Osteocyte (in vitro differentiated cells): ENCODE measurements around the gene IFI16. TPM values are rescaled to one million over a fixed set of nuclear protein-coding genes. Genes with fewer than 3 reads are reported as not detected.

Experiments used
- DNase-seq: peaks from one replicate; pipeline ENCODE4 v3.0.0; 2021; ENCODE audit warnings: mixed read lengths; ENCODE audit not compliant: unreplicated experiment; ENCODE audit errors: extremely low spot score
- H3K27ac Mint-ChIP-seq: one replicate; pipeline ENCODE4 v1.8.0; 2021; ENCODE audit warnings: mild to moderate bottlenecking, mixed read lengths; ENCODE audit not compliant: unreplicated experiment
- H3K27me3 Mint-ChIP-seq: one replicate; pipeline ENCODE4 v1.8.0; 2021; ENCODE audit warnings: mixed read lengths; ENCODE audit not compliant: unreplicated experiment
- H3K36me3 Mint-ChIP-seq: one replicate; pipeline ENCODE4 v1.8.0; 2021; ENCODE audit warnings: mixed read lengths; ENCODE audit not compliant: unreplicated experiment
- H3K4me1 Mint-ChIP-seq: one replicate; pipeline ENCODE4 v1.8.0; 2021; ENCODE audit warnings: mixed read lengths; ENCODE audit not compliant: unreplicated experiment
- H3K4me3 Mint-ChIP-seq: one replicate; pipeline ENCODE4 v1.8.0; 2021; ENCODE audit warnings: mild to moderate bottlenecking, moderate library complexity, mixed read lengths; ENCODE audit not compliant: unreplicated experiment
- H3K9me3 Mint-ChIP-seq: one replicate; pipeline ENCODE4 v1.8.0; 2021; ENCODE audit warnings: mixed read lengths; ENCODE audit not compliant: unreplicated experiment
- total RNA-seq: library from RNA; stranded (reverse); gene quantifications from 2 replicates; pipeline ENCODE4 v1.2.1, GENCODE V29; 2021
- TF ChIP-seq, protein P1 (sequence below): fragments of 200-600 bp; sonication (generic); IDR thresholded peaks from 2 replicates; pipeline ENCODE4 v1.5.0; 2021; ENCODE audit warnings: antibody characterized with exemption, mild to moderate bottlenecking, moderate library complexity

Gene IFI16
- total RNA-seq, 1 donor from 2014 or later, result 62.4 TPM

DNA sequence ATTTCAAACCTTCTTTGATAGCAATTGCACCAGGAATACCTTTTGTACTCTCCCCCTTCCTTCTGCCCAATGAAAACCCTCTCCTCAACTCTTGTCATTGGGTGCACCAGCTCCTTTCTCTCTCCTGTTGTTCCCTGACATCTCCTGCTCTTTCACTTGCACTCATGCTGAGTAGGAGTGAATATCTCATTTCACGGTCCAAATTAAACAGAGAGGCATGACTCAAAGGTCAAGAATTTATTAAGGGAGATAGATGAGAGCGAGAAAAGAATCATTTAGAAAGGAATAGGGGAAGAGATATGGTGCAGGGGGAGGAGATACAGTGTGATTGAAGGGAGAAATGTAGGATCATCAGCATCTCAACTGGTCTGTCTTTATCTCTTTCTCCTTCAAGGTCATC is 44.7 kb downstream of the IFI16 start:
- peaks cover 56% of the 10 kb centered on the region for H3K36me3 Mint-ChIP-seq

DNA sequence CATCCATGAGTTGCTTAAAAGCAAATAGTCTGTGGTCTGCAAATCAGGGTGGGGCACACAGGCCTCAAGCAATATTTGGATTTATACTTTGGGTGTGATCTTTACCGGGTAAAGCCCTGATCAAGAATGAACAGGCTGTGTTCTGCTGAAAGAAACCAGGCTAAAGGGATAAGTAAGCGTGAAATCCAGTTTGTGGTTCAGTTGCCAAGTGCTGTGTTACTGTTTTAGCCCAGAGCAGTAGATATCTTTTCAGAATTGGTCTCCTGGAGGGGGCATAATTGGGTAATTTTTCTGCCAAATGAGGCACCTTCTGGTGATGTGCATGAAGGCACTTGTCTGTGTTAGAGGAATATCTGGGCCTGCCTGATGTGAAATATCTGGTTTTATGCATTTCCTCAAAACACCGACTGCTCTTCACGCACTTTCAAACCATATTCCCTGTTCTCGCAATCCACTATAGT is 45.5 kb downstream of the IFI16 start:
- no peak for DNase-seq
- Mint-ChIP-seq H3K4me1 (peaks cover 13% of the 10 kb centered on the region), H3K9me3 (no peaks in the 10 kb centered on the region), H3K36me3 (peaks cover 50% of the 10 kb centered on the region), H3K27me3 (no peaks in the 10 kb centered on the region), H3K27ac (no peak overlapping the region), H3K4me3 (no peak overlapping the region)
- TF ChIP-seq, protein P1, sequence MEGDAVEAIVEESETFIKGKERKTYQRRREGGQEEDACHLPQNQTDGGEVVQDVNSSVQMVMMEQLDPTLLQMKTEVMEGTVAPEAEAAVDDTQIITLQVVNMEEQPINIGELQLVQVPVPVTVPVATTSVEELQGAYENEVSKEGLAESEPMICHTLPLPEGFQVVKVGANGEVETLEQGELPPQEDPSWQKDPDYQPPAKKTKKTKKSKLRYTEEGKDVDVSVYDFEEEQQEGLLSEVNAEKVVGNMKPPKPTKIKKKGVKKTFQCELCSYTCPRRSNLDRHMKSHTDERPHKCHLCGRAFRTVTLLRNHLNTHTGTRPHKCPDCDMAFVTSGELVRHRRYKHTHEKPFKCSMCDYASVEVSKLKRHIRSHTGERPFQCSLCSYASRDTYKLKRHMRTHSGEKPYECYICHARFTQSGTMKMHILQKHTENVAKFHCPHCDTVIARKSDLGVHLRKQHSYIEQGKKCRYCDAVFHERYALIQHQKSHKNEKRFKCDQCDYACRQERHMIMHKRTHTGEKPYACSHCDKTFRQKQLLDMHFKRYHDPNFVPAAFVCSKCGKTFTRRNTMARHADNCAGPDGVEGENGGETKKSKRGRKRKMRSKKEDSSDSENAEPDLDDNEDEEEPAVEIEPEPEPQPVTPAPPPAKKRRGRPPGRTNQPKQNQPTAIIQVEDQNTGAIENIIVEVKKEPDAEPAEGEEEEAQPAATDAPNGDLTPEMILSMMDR, result no peak

More for the DNA sequence above, 44.7 kb downstream of the IFI16 start:
- TF ChIP-seq, protein P1, result no peak
- H3K4me1 Mint-ChIP-seq, result peaks cover 13% of the 10 kb centered on the region
- DNase-seq, result no peak
- no peak overlapping the region for H3K4me3 Mint-ChIP-seq
- no peak overlapping the region for H3K27ac Mint-ChIP-seq
- H3K27me3 Mint-ChIP-seq, result no peaks in the 10 kb centered on the region
- H3K9me3 Mint-ChIP-seq, result no peaks in the 10 kb centered on the region

DNA sequence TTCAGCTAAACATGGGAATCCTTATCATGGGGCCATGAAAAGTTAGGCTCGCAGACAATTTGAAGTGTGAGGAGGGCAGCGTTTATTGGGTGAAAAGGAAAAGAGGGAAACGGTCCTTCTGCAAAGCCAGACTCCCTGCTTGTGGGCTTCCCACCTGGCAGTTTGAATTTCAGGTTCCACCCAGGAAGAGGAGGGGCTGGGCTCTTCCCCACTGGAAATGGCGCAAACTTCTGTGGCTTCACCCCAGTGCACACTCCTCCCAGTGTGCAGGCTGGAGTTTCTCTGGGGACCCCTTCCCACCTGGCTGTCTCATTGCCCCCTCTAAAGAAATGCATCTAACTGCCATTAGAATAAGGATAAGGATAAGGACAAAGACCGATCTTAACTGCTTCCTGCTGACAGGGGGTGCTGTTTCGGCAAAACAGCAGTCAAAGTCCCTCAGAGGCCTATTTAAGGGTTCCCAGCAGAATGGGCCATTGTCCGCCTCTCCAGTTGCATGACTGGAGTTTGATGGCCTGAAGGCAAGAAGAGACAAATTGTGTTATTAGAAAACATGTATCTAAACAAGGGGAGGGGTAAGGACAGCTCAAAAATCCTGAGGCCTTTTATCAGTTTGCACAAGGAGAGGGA is 46.5 kb downstream of the IFI16 start:
- no peak overlapping the region for H3K27ac Mint-ChIP-seq
- no peaks in the 10 kb centered on the region for H3K9me3 Mint-ChIP-seq
- TF ChIP-seq, protein P1, result no peak
- no peak for DNase-seq
- peaks cover 1% of the 10 kb centered on the region for H3K27me3 Mint-ChIP-seq
- H3K4me1 Mint-ChIP-seq, result peaks cover 13% of the 10 kb centered on the region
- H3K4me3 Mint-ChIP-seq, result no peak overlapping the region
- H3K36me3 Mint-ChIP-seq, result peaks cover 40% of the 10 kb centered on the region

DNA sequence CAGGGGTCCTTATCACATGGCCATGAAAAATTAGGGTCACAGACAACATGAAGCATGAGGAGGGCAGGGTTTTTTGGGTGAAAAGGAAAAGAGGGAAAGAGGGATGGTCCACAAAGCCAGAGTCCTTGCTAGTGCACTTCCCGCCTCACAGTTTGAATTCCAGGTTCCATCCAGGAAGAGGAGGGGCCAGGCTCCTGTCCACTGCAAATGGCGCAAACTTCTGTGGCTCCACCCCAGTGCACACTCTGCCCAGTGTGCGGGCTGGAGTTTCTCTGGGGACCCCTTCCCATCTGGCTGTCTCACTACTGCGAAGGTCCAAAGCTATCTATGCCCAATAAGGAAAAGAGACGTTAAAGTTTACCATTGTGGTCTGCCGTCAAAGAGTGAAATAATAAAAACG is 49.0 kb downstream of the IFI16 start:
- Mint-ChIP-seq H3K9me3 (no peaks in the 10 kb centered on the region), H3K4me1 (peaks cover 9% of the 10 kb centered on the region), H3K4me3 (no peak overlapping the region), H3K36me3 (peaks cover 16% of the 10 kb centered on the region), H3K27ac (no peak overlapping the region), H3K27me3 (peaks cover 22% of the 10 kb centered on the region)
- no peak for DNase-seq
- TF ChIP-seq, protein P1, result no peak

DNA sequence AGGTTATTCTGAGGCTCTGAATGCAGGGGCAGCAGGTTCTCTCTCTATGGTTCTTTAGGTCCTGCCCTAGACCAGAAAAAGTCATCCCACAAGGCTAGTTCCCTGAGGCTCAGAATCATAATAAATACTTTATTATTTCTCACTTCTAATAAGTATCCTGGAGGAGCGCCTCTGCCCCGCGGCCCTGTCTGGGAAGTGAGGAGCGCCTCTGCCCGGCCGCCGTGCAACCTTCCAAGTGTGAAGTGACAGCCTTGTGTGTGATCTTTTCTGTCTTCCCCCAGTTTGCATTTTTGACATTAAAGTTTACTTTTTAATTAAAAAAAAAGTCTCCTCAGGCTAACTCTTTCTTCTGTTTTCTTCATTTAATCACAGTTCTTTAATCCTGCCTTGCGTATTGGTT is 55.4 kb downstream of the IFI16 start:
- DNase-seq, result no peak
- Mint-ChIP-seq H3K4me1 (no peaks in the 10 kb centered on the region), H3K36me3 (no peaks in the 10 kb centered on the region), H3K27ac (no peak overlapping the region), H3K4me3 (no peak overlapping the region), H3K27me3 (peaks cover 31% of the 10 kb centered on the region), H3K9me3 (no peaks in the 10 kb centered on the region)
- TF ChIP-seq, protein P1, result no peak
